Muscle layer of duodenum (tissue), 2 donors: Measurements from ENCODE around the gene KLHL13.

ENCODE experiments used
- H3K27ac ChIP-seq: one replicate; pipeline ENCODE4 v1.7.0; 2013; ENCODE audit warnings: mild to moderate bottlenecking, low read length
- H3K27me3 ChIP-seq: one replicate; pipeline ENCODE4 v1.7.0; 2013; ENCODE audit warnings: low read depth, mild to moderate bottlenecking, control low read depth, low read length
- H3K36me3 ChIP-seq, 2 donors: one replicate each; pipeline ENCODE4 v1.7.0; 2013; ENCODE audit warnings: low read length in 2 of 2, control low read depth in 1 of 2, mild to moderate bottlenecking in 1 of 2; ENCODE audit not compliant: insufficient read depth in 2 of 2, control insufficient read depth in 1 of 2
- H3K4me1 ChIP-seq, 2 donors: one replicate each; pipeline ENCODE4 v1.7.0; 2013; ENCODE audit warnings: low read length in 2 of 2, mild to moderate bottlenecking in 2 of 2, control low read depth in 1 of 2, moderate library complexity in 1 of 2; ENCODE audit not compliant: insufficient read depth in 2 of 2, control insufficient read depth in 1 of 2
- H3K4me3 ChIP-seq, 2 donors: one replicate each; pipeline ENCODE4 v1.7.0; 2013; ENCODE audit warnings: low read length in 2 of 2, low read depth in 1 of 2, mild to moderate bottlenecking in 1 of 2
- H3K9me3 ChIP-seq, 2 donors: one replicate each; pipeline ENCODE4 v1.7.0; 2013; ENCODE audit warnings: low read length in 2 of 2, control low read depth in 1 of 2, mild to moderate bottlenecking in 1 of 2; ENCODE audit not compliant: control insufficient read depth in 1 of 2
- donor health status: healthy.

Gene KLHL13

GRCh38 chrX:117851025-117851424 is 265.6 kb downstream of the KLHL13 start:
- Histone ChIP-seq H3K27ac (no peak overlapping the region), H3K27me3 (no peaks in the 10 kb centered on the region), H3K4me1 (no peaks in the 10 kb centered on the region), H3K4me3 (no peak overlapping the region), H3K36me3 (no peaks in the 10 kb centered on the region), H3K9me3 (no peaks in the 10 kb centered on the region)
